ENCODE data around the gene ATG2B. TPM values are rescaled to one million over a fixed set of nuclear protein-coding genes. Genes with fewer than 3 reads are reported as not detected.
A peak's percentile ranks its signal among the peaks of the same experiment; 100 is the strongest.

The ATG2B gene, protein sequence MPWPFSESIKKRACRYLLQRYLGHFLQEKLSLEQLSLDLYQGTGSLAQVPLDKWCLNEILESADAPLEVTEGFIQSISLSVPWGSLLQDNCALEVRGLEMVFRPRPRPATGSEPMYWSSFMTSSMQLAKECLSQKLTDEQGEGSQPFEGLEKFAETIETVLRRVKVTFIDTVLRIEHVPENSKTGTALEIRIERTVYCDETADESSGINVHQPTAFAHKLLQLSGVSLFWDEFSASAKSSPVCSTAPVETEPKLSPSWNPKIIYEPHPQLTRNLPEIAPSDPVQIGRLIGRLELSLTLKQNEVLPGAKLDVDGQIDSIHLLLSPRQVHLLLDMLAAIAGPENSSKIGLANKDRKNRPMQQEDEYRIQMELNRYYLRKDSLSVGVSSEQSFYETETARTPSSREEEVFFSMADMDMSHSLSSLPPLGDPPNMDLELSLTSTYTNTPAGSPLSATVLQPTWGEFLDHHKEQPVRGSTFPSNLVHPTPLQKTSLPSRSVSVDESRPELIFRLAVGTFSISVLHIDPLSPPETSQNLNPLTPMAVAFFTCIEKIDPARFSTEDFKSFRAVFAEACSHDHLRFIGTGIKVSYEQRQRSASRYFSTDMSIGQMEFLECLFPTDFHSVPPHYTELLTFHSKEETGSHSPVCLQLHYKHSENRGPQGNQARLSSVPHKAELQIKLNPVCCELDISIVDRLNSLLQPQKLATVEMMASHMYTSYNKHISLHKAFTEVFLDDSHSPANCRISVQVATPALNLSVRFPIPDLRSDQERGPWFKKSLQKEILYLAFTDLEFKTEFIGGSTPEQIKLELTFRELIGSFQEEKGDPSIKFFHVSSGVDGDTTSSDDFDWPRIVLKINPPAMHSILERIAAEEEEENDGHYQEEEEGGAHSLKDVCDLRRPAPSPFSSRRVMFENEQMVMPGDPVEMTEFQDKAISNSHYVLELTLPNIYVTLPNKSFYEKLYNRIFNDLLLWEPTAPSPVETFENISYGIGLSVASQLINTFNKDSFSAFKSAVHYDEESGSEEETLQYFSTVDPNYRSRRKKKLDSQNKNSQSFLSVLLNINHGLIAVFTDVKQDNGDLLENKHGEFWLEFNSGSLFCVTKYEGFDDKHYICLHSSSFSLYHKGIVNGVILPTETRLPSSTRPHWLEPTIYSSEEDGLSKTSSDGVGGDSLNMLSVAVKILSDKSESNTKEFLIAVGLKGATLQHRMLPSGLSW (N-terminal part only)
- total RNA-seq, result 10 to 100 TPM; 26.4 to 44.9 (median 37.6) TPM

DNA sequence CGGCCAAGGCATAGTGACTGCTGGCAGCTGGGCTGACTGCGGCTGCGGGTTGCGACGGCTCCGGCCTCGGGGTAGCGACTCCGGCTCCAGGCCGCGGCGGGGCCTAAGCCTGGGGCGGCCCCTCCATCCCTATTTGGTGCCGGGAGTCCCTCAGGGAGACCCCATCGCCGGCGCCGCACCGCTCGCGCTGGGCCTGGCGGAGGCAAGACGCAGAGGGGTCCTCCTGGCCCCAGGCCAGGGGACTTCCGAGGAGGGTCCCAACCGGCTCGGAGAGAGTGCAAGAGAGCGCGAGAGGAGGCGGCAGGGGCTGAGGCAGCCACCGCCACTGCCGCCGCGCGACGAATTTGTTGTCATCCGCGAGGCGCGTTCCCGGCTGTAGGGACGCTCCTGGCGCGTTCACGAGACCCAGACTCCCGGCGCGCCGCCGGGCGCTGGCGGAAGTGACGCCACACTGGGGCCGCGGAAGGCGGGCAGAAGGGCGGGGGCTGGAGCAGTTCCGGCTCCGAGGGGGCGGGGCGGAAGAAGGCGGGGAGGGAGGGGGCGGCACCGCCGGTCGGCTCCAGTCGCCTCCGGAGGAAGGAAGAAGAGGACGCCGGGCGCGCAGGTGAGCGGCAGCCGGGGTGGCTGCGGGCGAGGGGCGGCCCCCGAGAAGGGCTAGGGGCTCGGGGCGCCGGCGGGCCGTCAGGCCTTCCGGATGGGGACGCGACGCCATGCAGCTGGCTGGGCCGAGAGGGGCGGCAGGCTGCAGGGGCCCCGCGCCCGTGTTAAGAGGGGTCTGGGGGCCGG lies at the start of gene ATG2B, which contains the start of gene GSKIP:
TSS of gene ATG2B (minus strand) at position 377 of the 786 bp plus-strand sequence. CDS start at position 12, 365 bp downstream.
TSS of gene GSKIP (plus strand) at position 562 of the 786 bp plus-strand sequence. CDS start 18,722 bp downstream, outside the sequence.
- TF ChIP-seq POLR2A (IDR thresholded peaks at IDR 0.05), result peak; percentile 46 to 79
- TF ChIP-seq, protein P1, sequence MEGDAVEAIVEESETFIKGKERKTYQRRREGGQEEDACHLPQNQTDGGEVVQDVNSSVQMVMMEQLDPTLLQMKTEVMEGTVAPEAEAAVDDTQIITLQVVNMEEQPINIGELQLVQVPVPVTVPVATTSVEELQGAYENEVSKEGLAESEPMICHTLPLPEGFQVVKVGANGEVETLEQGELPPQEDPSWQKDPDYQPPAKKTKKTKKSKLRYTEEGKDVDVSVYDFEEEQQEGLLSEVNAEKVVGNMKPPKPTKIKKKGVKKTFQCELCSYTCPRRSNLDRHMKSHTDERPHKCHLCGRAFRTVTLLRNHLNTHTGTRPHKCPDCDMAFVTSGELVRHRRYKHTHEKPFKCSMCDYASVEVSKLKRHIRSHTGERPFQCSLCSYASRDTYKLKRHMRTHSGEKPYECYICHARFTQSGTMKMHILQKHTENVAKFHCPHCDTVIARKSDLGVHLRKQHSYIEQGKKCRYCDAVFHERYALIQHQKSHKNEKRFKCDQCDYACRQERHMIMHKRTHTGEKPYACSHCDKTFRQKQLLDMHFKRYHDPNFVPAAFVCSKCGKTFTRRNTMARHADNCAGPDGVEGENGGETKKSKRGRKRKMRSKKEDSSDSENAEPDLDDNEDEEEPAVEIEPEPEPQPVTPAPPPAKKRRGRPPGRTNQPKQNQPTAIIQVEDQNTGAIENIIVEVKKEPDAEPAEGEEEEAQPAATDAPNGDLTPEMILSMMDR (IDR thresholded peaks at IDR 0.05), result peak in 1 of 5 experiments; percentile 24
- TF ChIP-seq EP300 (IDR thresholded peaks at IDR 0.05), result peak; percentile 47 to 93
- Histone ChIP-seq H3K36me3 (no peaks in the 10 kb centered on the region), H3K27ac (peak within 1 kb of the TSS; percentile 86 to 97 (median 94)), H3K27me3 (no peaks in the 10 kb centered on the region), H3K4me3 (peak within 1 kb of the TSS; percentile 86 to 98 (median 91)), H3K9me3 (no peaks in the 10 kb centered on the region), H3K4me1 (peaks cover 0 to 45% (median 28%) of the 10 kb centered on the region in 4 donors)
- DNase-seq (ENCODE audit: low spot score in 2 of 2), result peak; percentile 88 to 89
- 1 to 2% methylated on average over 37 to 77 of the region's 92 CpGs for WGBS, 2 donors

DNA sequence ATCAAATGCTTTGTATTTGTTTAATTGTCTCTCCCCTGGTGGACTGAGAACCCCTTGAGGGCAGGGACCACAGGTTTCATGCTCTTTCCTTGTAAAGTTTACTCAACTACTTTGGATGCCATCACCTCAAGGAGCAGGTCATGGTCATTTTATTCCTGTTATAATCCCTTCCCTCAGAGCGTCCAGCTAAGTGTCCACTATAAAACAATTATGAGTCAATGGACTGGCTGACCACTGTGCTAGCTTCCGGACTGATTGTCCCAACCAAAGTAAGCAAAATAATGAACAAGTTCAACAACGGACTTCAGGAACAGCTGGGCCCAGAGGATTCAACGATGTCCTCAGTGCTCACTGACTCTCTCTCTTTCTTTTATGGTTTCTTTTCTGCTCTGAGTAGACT lies 47.0 kb upstream of the ATG2B start:
- Histone ChIP-seq H3K4me1 (no peaks in the 10 kb centered on the region), H3K9me3 (no peaks in the 10 kb centered on the region), H3K4me3 (no peak overlapping the region), H3K36me3 (no peaks in the 10 kb centered on the region), H3K27ac (no peak overlapping the region), H3K27me3 (no peaks in the 10 kb centered on the region)
- 65 to 72% methylated on average over 4 of the region's 4 CpGs for WGBS, 2 donors
- TF ChIP-seq, protein P1 (IDR thresholded peaks at IDR 0.05), result no peak
- TF ChIP-seq EP300 (IDR thresholded peaks at IDR 0.05) (no peak), POLR2A (IDR thresholded peaks at IDR 0.05) (no peak)
- no peak for DNase-seq (ENCODE audit: low spot score in 2 of 2)

DNA sequence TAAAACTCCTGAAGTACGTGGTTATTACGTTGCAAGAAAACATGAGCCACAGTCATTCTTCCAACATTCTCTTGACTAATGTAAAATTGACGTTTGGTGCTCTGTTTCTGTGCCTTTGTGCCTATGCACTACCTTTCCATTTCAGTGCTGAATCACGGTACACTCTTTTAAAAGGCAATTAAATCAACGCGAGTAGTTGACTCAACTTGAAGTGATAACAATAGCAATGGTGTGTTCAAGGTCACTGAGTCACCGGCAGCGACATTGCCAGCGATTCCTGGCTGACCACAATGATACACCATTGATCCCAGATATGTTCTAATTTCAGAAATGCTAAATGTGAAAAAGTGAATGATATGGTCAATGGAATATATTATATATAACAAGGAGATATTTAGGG lies 46.6 kb upstream of the ATG2B start:
- no peaks in the 10 kb centered on the region for H3K36me3 ChIP-seq
- no peaks in the 10 kb centered on the region for H3K4me1 ChIP-seq
- TF ChIP-seq, protein P1 (IDR thresholded peaks at IDR 0.05), result no peak
- TF ChIP-seq EP300 (IDR thresholded peaks at IDR 0.05) (no peak), POLR2A (IDR thresholded peaks at IDR 0.05) (no peak)
- no peaks in the 10 kb centered on the region for H3K9me3 ChIP-seq
- H3K27ac ChIP-seq, result no peak overlapping the region
- H3K27me3 ChIP-seq, result no peaks in the 10 kb centered on the region
- H3K4me3 ChIP-seq, result no peak overlapping the region
- WGBS, 2 donors, result 77% methylated on average over 9 of the region's 9 CpGs
- DNase-seq (ENCODE audit: low spot score in 2 of 2), result no peak

DNA sequence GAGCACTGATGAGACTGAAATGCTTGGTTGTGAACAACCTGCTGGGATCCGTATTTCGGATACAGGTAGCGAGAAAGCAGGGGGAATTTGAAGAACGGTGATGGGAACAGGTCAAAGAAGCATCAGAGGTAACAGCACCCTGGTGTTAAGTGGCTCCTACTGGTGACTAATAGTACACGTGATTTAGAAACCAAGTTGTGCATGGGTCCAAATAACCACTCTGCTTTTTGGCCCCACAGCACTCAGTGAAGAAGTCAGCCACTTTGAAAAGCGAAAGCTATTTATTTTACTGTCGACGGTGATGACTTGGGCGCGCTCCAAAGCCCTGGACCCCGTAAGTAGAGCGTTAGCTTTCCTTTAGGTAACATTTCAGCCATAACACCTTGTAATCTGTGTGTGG lies 45.5 kb upstream of the ATG2B start:
- 77 to 85% methylated on average over 12 of the region's 12 CpGs for WGBS, 2 donors
- Histone ChIP-seq H3K36me3 (no peaks in the 10 kb centered on the region), H3K9me3 (no peaks in the 10 kb centered on the region), H3K4me1 (no peaks in the 10 kb centered on the region), H3K27ac (no peak overlapping the region), H3K27me3 (no peaks in the 10 kb centered on the region), H3K4me3 (no peak overlapping the region)
- TF ChIP-seq POLR2A (IDR thresholded peaks at IDR 0.05) (no peak), EP300 (IDR thresholded peaks at IDR 0.05) (no peak)
- TF ChIP-seq, protein P1 (IDR thresholded peaks at IDR 0.05), result no peak
- no peak for DNase-seq (ENCODE audit: low spot score in 2 of 2)

All from tibial nerve (tissue), 4 donors.